ACC112 (cell line): Measurements from ENCODE around the gene COPS9.

Experiments used
- H2AFZ ChIP-seq: fragments of 200-600 bp; sonication (generic); one replicate; pipeline ENCODE4 v1.6.0; 2017; ENCODE audit warnings: antibody characterized with exemption, low read length; ENCODE audit not compliant: unreplicated experiment
- H3K27ac ChIP-seq: fragments of 200-600 bp; sonication (generic); 2 replicates; pipeline ENCODE4 v1.5.1; 2014; ENCODE audit warnings: low read depth, mild to moderate bottlenecking, antibody characterized with exemption, low read length, moderate library complexity
- H3K27me3 ChIP-seq: fragments of 200-600 bp; sonication (generic); 2 replicates; pipeline ENCODE4 v1.6.1; 2014; ENCODE audit warnings: mild to moderate bottlenecking, antibody characterized with exemption, low read length, moderate library complexity, mixed read lengths; ENCODE audit not compliant: insufficient read depth
- H3K36me3 ChIP-seq: fragments of 200-600 bp; sonication (generic); 2 replicates; pipeline ENCODE4 v1.6.1; 2016; ENCODE audit warnings: mild to moderate bottlenecking, antibody characterized with exemption, low read length, moderate library complexity, mixed read lengths; ENCODE audit not compliant: insufficient read depth
- H3K4me1 ChIP-seq: fragments of 200-600 bp; sonication (generic); one replicate; pipeline ENCODE4 v1.6.1; 2016; ENCODE audit warnings: low read length, mixed read lengths; ENCODE audit not compliant: insufficient read depth, unreplicated experiment, control insufficient read depth
- H3K4me3 ChIP-seq: fragments of 200-600 bp; sonication (generic); 2 replicates; pipeline ENCODE4 v1.5.1; 2014; ENCODE audit warnings: mild to moderate bottlenecking, low read depth, low read length
- H3K79me2 ChIP-seq: fragments of 200-600 bp; sonication (generic); one replicate; pipeline ENCODE4 v1.6.0; 2016; ENCODE audit warnings: low read length; ENCODE audit not compliant: control insufficient read depth, unreplicated experiment, insufficient read depth

Gene COPS9

DNA sequence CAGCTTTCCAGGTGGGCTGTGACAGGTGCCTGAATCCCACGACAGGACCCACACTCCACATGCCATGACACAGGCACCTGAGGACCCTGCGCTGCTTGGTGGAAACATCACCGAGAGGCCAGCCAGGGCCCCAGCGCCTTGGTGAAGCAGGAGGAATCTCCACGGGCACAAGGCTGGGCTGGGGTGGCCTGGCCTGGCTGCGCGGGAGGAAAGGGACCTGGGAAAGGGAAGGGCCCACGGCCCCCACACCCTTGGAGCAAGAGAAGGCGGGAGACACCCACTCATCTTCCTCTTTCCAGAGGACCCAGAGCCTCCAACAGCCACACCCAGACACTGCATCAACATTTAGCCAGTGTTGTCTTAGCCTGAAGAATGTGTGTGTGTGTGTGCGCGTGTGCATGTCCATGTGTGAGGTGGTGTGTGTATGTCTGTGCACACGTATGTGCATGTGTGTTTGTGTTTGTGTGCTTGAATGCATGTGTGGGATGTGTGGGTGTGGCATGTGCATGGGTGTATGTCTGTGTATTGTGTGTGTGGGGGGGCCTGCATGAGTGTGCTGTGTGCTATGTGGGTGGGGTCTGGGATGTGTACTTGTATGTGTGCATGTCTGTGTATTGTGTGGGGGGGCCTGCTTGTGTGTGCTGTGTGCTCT, 10.6 kb upstream of the COPS9 start:
- H3K27ac ChIP-seq, result no peak overlapping the region
- H3K4me3 ChIP-seq, result no peak overlapping the region
- peaks cover 7% of the 10 kb centered on the region for H3K4me1 ChIP-seq
- no peaks in the 10 kb centered on the region for H3K79me2 ChIP-seq
- no peaks in the 10 kb centered on the region for H3K36me3 ChIP-seq
- H2AFZ ChIP-seq, result no peak overlapping the region
- H3K27me3 ChIP-seq, result peaks cover 7% of the 10 kb centered on the region

GRCh38 chr2:240146141-240146561, 10.0 kb upstream of the COPS9 start:
- Histone ChIP-seq H3K4me3 (no peak overlapping the region), H2AFZ (no peak overlapping the region), H3K4me1 (peaks cover 7% of the 10 kb centered on the region)

DNA sequence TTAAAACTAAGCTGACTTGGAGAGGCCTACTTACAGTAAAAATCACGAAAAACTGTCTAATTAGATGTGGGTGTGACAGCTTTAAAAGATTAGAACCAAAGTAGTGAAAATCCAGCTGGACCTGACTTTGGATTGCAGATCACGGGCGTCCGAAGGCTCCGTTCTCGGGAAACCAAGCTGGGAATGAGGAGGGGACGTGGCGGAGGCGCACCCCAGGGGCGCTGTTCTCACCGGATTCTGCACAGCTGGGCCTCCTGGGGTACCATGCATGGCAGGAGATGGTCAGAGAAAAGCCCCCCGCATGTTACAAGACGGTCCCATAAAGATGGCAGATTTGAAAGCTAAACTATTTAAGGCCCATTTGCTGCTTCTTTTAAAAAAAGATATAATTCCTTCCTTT, 9.4 kb upstream of the COPS9 start:
- Histone ChIP-seq H2AFZ (no peak overlapping the region), H3K27ac (no peak overlapping the region), H3K36me3 (no peaks in the 10 kb centered on the region), H3K4me3 (no peak overlapping the region), H3K27me3 (peaks cover 7% of the 10 kb centered on the region), H3K4me1 (peaks cover 7% of the 10 kb centered on the region), H3K79me2 (no peaks in the 10 kb centered on the region)

More at GRCh38 chr2:240146141-240146561, 10.0 kb upstream of the COPS9 start:
- H3K27me3 ChIP-seq, result peaks cover 3% of the 10 kb centered on the region
- no peak overlapping the region for H3K27ac ChIP-seq
- no peaks in the 10 kb centered on the region for H3K79me2 ChIP-seq
- no peaks in the 10 kb centered on the region for H3K36me3 ChIP-seq

DNA sequence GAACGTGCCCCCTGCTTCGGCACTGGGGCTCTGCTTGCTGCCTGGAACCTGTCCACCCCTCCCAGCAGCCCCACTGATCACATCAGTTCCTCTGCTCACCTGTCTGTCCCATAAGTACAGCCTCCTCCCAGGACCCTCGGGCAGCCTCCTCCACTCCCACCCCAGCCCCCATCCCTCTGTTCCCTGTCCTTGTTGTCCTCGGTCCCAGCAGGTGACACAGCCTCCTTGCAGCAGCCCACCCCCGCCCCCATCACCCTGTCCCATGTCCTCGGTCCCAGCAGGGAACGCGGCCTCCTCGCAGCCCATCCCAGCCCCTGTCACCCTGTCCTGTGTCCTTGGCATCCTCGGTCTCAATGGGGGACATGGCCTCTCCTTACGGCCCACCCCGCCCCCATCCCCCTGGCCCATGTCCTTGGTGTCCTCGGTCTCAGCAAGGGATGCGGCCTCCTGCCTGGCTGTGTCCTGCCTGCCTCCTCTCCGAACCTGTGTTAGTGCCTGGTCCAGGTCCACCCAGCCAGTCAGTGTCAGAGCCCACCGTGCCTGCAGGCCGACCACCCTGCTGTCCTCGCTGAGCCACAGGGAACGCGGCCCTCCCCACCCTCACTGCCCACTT, 8.7 kb upstream of the COPS9 start:
- H3K4me3 ChIP-seq, result no peak overlapping the region
- H3K36me3 ChIP-seq, result no peaks in the 10 kb centered on the region
- peaks cover 7% of the 10 kb centered on the region for H3K27me3 ChIP-seq
- H2AFZ ChIP-seq, result no peak overlapping the region
- H3K27ac ChIP-seq, result no peak overlapping the region
- H3K79me2 ChIP-seq, result no peaks in the 10 kb centered on the region
- peaks cover 7% of the 10 kb centered on the region for H3K4me1 ChIP-seq

- no peaks in the 10 kb centered on the region for H3K36me3 ChIP-seq
- H3K4me3 ChIP-seq, result no peak overlapping the region
- peak overlapping the region; percentile 30 for H2AFZ ChIP-seq
- H3K27me3 ChIP-seq, result peaks cover 7% of the 10 kb centered on the region
- H3K27ac ChIP-seq, result no peak overlapping the region
- H3K4me1 ChIP-seq, result peaks cover 7% of the 10 kb centered on the region
- no peaks in the 10 kb centered on the region for H3K79me2 ChIP-seq
Observed at GRCh38 chr2:240143801-240144648, 7.9 kb upstream of the COPS9 start.

DNA sequence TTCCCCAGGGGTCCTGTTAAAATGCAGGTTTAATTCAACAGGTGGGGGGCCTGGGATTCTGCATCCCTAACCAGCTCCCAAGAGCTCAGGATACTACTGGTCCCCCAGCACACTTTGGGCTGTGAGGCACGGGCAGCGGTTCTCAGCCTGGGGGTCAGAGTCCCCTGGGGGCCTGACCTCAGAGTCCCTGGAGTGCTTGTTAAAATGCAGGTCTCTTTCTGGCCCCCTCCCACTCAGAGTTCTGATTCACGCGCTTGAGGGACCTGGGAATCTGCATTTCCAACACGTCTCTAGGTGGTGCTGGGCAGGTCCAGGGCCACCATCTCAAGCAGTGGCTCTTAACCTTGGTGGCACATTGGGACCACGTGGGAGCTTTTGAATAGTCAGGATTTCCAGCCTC, 7.2 kb upstream of the COPS9 start:
- H3K4me3 ChIP-seq, result no peak overlapping the region
- H3K4me1 ChIP-seq, result peaks cover 7% of the 10 kb centered on the region
- no peak overlapping the region for H2AFZ ChIP-seq
- H3K79me2 ChIP-seq, result no peaks in the 10 kb centered on the region
- peaks cover 7% of the 10 kb centered on the region for H3K27me3 ChIP-seq
- H3K36me3 ChIP-seq, result no peaks in the 10 kb centered on the region
- no peak overlapping the region for H3K27ac ChIP-seq

DNA sequence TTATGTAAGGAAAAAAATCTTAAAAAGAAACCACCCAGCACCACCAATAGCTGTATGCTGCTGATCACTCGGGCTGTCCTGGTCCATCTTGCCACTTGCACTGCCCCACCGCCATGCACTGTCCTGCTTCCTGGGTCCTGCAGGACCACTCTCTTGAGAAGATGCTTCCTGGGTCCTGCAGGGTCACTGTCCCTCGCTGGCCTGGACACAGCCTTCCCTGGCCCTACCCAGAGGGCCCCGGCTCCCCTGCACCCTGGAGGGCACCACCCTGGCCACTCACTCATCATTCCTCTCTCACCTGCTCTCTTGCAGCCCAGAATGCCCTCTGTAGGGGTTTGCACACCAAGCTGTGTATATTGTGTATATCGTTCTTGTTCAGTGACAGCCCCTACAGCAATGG, 6.8 kb upstream of the COPS9 start:
- Histone ChIP-seq H3K27me3 (peaks cover 7% of the 10 kb centered on the region), H3K27ac (no peak overlapping the region), H3K79me2 (no peaks in the 10 kb centered on the region), H3K4me1 (peaks cover 7% of the 10 kb centered on the region), H2AFZ (no peak overlapping the region), H3K4me3 (no peak overlapping the region), H3K36me3 (no peaks in the 10 kb centered on the region)

DNA sequence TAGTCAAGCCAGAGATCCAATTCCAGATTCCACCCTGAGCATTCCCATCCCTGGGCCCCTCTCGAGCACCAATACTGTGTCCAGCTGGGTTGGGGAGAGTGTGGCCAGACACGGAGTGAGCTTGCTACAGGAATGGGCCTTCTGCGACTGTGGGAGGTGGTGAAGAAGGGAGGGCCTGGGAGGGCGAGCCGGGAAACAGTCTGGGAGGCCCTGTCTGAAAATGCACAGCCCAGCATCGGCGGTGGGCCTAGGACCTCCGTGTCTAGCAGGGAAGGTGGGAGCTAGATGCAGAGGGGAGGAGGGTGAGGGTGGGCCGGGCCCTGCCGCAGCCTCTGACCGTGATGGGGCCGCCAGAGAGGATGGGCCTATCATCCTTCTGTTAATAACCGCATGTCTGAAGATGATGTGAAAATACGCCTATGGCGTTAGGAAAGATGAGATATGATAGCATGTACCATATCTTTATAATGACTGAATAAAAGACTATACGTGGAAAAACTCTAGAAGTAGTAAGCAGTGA, 6.2 kb upstream of the COPS9 start:
- Histone ChIP-seq H3K27me3 (peaks cover 7% of the 10 kb centered on the region), H3K4me1 (peaks cover 7% of the 10 kb centered on the region), H2AFZ (no peak overlapping the region), H3K27ac (no peak overlapping the region), H3K79me2 (no peaks in the 10 kb centered on the region), H3K36me3 (no peaks in the 10 kb centered on the region), H3K4me3 (no peak overlapping the region)

- no peaks in the 10 kb centered on the region for H3K36me3 ChIP-seq
- no peaks in the 10 kb centered on the region for H3K79me2 ChIP-seq
- no peak overlapping the region for H3K4me3 ChIP-seq
- peaks cover 7% of the 10 kb centered on the region for H3K4me1 ChIP-seq
- no peak overlapping the region for H3K27ac ChIP-seq
- no peak overlapping the region for H2AFZ ChIP-seq
- H3K27me3 ChIP-seq, result peaks cover 7% of the 10 kb centered on the region
Observed at GRCh38 chr2:240141736-240142135, 5.6 kb upstream of the COPS9 start.

- Histone ChIP-seq H3K79me2 (peaks cover under 1% of the 10 kb centered on the region), H3K27me3 (peaks cover 7% of the 10 kb centered on the region), H3K4me3 (no peak overlapping the region), H3K4me1 (peaks cover 7% of the 10 kb centered on the region), H3K27ac (no peak overlapping the region), H3K36me3 (no peaks in the 10 kb centered on the region), H2AFZ (no peak overlapping the region)
Observed at GRCh38 chr2:240140920-240141319, 4.8 kb upstream of the COPS9 start.
